Mesodermal cell (in vitro differentiated cells): ENCODE data around the gene TEX54.
A peak's percentile ranks its signal among the peaks of the same experiment; 100 is the strongest.
"Not testable (repeated sequence)": the region's sequence is repeated elsewhere in the genome, so short reads cannot be mapped to it uniquely, and the experiment has no call there.

Experiments
- H3K27ac ChIP-seq: 2 replicates; pipeline ENCODE4 v1.7.0; 2013; ENCODE audit warnings: mild to moderate bottlenecking, low read depth, low read length, moderate library complexity; ENCODE audit not compliant: severe bottlenecking
- H3K36me3 ChIP-seq: 2 replicates; pipeline ENCODE4 v1.7.1; 2013; ENCODE audit warnings: mild to moderate bottlenecking, low read length, moderate library complexity; ENCODE audit not compliant: control insufficient read depth, insufficient read depth
- H3K4me1 ChIP-seq: one replicate; pipeline ENCODE4 v1.7.1; 2013; ENCODE audit warnings: mild to moderate bottlenecking, low read length; ENCODE audit not compliant: insufficient read depth, control insufficient read depth, poor library complexity, severe bottlenecking
- H3K4me3 ChIP-seq: 2 replicates; pipeline ENCODE4 v1.7.0; 2013; ENCODE audit warnings: low read length, control low read depth, mild to moderate bottlenecking; ENCODE audit not compliant: insufficient read depth, poor library complexity, severe bottlenecking; ENCODE audit errors: extremely low read depth
- H3K9me3 ChIP-seq: 2 replicates; pipeline ENCODE4 v1.7.1; 2013; ENCODE audit warnings: mild to moderate bottlenecking, low read length, moderate library complexity; ENCODE audit not compliant: control insufficient read depth
- WGBS, 2 experiments: methylation state at CpG; one replicate each; pipeline ENCODE4 v1.1.5; 2013; ENCODE audit warnings: missing lambda C conversion rate in 2 of 2; ENCODE audit not compliant: insufficient coverage in 2 of 2; 5-methylcytosine and 5-hydroxymethylcytosine counted together

Gene TEX54

DNA sequence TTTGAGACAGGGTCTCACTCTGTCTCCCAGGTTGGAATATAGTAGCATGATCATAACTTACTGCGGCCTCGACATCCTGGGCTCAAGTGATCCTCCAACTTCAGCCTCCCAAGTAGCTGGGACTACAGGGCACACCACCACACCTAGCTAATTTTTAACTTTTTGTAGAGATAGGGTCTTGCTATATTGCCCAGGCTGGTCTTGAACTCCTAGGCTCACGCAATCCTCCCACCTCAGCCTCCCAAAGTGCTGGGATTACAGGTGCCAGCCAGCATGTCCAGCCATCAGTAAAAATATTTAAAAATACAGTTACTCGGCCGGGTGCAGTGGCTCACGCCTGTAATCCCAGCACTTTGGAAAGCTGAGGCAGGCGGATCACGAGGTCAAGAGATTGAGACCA, 4.5 kb downstream of the TEX54 start:
- H3K4me3 ChIP-seq, H3K9me3 ChIP-seq, H3K4me1 ChIP-seq, H3K27ac ChIP-seq: not testable (repeated sequence)
- WGBS, 2 experiments, result 93 to 98% methylated on average over 6 to 7 of the region's 8 CpGs
- H3K36me3 ChIP-seq, result peaks cover 69% of the 10 kb centered on the region

DNA sequence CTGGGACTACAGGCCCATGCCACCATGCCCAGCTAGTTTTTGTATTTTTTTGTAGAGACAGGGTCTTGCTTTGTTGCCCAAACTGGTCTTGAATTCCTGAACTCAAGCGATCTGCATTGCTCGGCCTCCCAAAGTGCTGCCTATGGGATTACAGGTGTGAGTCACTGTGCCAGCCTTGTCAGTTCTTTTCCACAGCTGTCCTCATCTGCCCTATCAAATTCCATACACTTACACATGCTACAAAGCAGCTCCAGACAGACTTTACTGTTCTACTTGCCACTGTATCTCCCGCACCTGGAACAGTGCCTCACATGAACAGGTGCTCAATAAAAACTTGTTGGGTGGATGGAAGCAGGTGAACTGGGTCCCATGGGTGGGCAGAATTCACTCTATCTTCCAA, 9.0 kb downstream of the TEX54 start:
- H3K9me3 ChIP-seq, result no peaks in the 10 kb centered on the region
- H3K36me3 ChIP-seq, result peaks cover 87% of the 10 kb centered on the region
- H3K4me1 ChIP-seq, result no peaks in the 10 kb centered on the region
- no peak overlapping the region for H3K27ac ChIP-seq
- WGBS, 2 experiments, result 89 to 95% methylated on average over 2 of the region's 3 CpGs
- H3K4me3 ChIP-seq, result no peak overlapping the region

DNA sequence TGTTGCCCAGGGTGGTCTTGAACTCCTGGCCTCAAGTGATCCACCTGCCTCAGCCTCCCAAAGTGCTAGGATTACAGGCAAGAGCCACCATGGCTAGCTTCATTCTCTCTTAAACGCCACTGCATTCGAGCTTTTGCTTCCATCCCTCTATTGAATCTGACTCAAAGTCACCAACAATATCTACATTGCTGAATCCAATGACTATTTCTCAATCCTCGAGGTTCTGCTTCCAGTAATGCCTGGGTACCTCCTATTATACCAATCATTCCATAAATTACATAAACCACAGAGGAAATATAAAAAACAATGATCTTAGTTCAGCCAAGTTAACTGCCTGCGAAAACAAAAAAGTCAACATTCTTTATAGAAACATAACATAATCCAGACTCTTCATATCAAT, 15.5 kb downstream of the TEX54 start:
- H3K4me1 ChIP-seq, result no peaks in the 10 kb centered on the region
- H3K27ac ChIP-seq, result no peak overlapping the region
- 91 to 94% methylated on average over 4 of the region's 4 CpGs for WGBS, 2 experiments
- H3K36me3 ChIP-seq, result peaks cover 81% of the 10 kb centered on the region
- H3K4me3 ChIP-seq, result no peak overlapping the region
- H3K9me3 ChIP-seq, result no peaks in the 10 kb centered on the region

DNA sequence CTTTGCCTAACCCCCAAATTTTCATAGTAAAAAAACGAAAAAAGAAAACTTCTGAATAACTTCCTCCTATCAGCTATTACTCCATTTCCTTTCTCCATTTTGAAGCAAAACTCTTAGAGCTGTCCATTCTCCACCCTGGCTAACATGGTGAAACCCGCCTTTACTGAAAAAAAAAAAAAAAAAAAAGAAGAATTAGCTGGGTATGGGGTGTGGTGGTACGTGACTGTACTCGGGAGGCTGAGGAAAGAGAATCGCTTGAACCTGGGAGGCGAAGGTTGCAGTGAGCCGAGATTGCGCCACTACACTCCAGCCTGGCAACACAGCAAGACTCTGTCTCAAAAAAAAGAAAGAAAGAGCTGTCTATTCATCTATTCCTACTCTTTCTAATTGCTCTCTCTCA, 16.1 kb downstream of the TEX54 start:
- Histone ChIP-seq H3K4me1 (no peaks in the 10 kb centered on the region), H3K9me3 (no peaks in the 10 kb centered on the region), H3K4me3 (no peak overlapping the region), H3K36me3 (peaks cover 75% of the 10 kb centered on the region), H3K27ac (no peak overlapping the region)
- 78 to 91% methylated on average over 1 to 4 of the region's 8 CpGs for WGBS, 2 experiments

DNA sequence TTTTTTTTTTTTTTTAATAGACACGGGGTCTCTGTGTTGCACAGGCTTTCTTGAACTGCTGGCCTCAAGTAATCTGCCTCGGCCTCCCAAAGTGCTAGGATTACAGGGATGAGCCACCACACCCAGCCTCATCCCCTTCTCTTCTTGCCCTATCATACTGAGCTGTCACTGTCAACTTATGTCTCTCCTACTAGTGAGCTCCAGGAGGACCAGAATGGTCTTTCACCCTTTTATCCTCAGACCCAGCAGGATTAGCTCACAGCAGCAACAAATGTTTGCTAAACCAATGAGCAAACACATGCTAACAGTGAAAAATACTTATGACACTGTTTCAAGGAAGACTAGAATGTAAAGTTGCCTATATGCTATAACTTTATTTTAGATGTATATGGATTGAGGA, 21.0 kb downstream of the TEX54 start:
- 100% methylated on average over 2 of the region's 2 CpGs for WGBS, 2 experiments
- H3K9me3 ChIP-seq, result no peaks in the 10 kb centered on the region

DNA sequence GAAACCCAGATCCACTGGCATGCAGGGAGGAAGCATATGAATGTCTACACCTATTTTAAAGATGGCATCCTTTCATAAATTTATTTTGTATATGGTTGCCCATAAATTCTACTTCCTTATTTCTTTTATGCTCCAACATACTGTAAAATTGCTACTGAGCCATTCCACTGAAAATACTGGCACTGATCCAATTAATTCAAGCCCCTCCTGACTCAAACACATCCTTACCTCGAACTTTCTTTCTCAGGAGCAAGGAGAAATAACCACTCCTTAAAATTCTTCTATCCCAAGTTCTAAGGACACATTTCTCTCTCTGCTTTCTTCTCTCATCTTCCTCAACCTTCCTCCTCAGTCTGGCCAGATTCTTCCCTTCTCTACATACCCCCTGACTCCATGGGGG, 21.9 kb downstream of the TEX54 start:
- Histone ChIP-seq H3K36me3 (peaks cover 42% of the 10 kb centered on the region), H3K9me3 (no peaks in the 10 kb centered on the region), H3K4me1 (peaks cover 14% of the 10 kb centered on the region), H3K4me3 (no peak overlapping the region), H3K27ac (no peak overlapping the region)
- 82 to 100% methylated on average over 1 of the region's 1 CpG for WGBS, 2 experiments

More for the DNA sequence above, 21.0 kb downstream of the TEX54 start:
- Histone ChIP-seq H3K4me3 (no peak overlapping the region), H3K4me1 (peaks cover 8% of the 10 kb centered on the region), H3K36me3 (peaks cover 51% of the 10 kb centered on the region), H3K27ac (no peak overlapping the region)

DNA sequence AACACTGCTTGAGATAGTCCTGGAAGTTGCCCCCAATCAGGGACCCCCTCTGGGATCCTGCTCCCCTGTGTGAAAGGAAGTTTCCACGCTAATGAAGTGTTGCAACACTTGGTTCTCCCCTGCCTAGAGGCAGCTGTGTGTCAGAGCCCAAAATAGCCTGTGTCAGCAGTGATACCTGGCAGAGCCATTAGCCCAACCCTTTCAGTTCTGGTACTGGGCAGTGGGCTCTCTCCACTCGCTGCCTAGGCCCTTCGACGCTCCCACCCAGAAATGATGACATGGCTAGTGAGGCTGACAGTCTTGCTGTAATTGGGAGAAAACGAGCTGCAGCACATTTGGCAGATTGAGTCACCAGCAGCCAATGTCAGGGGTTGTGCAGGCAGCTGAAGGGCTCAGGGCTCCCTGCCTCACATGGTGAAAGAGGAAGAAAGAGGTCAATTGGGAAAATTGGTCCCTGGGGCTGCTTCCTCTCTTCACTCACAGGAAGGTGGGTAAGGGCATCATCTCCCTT, 26.0 kb downstream of the TEX54 start:
- Histone ChIP-seq H3K36me3 (peaks cover 36% of the 10 kb centered on the region), H3K4me3 (no peak overlapping the region), H3K4me1 (peaks cover 19% of the 10 kb centered on the region), H3K9me3 (no peaks in the 10 kb centered on the region), H3K27ac (peak overlapping the region; percentile 81)
- WGBS, 2 experiments, result 75 to 84% methylated on average over 5 of the region's 5 CpGs

DNA sequence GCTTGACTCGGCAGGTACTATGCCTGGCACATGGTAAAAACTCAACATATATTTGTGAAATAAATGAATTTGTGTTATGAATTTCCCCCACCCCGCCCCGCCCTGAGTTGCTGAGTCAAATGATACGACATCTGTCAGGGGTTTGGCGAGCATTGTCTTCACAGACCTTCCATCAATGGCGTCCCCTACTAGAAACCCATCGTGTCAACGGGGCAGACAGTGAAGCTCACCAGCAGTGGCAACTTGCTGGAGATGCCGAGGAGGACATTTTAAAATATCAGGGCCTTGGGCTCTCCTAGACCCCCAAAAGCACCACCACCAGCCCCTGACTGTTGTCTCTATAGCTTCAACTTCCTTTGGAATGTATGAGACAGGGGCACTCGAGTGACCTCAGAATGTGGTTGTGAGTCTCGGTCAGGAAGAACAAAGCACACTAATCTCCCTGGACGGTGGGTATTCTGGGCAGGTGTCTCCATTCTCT, 26.6 kb downstream of the TEX54 start:
- Histone ChIP-seq H3K4me1 (peaks cover 19% of the 10 kb centered on the region), H3K4me3 (peak overlapping the region; percentile 95), H3K27ac (peak overlapping the region; percentile 81), H3K36me3 (peaks cover 43% of the 10 kb centered on the region), H3K9me3 (no peaks in the 10 kb centered on the region)
- 35 to 37% methylated on average over 4 of the region's 12 CpGs for WGBS, 2 experiments

DNA sequence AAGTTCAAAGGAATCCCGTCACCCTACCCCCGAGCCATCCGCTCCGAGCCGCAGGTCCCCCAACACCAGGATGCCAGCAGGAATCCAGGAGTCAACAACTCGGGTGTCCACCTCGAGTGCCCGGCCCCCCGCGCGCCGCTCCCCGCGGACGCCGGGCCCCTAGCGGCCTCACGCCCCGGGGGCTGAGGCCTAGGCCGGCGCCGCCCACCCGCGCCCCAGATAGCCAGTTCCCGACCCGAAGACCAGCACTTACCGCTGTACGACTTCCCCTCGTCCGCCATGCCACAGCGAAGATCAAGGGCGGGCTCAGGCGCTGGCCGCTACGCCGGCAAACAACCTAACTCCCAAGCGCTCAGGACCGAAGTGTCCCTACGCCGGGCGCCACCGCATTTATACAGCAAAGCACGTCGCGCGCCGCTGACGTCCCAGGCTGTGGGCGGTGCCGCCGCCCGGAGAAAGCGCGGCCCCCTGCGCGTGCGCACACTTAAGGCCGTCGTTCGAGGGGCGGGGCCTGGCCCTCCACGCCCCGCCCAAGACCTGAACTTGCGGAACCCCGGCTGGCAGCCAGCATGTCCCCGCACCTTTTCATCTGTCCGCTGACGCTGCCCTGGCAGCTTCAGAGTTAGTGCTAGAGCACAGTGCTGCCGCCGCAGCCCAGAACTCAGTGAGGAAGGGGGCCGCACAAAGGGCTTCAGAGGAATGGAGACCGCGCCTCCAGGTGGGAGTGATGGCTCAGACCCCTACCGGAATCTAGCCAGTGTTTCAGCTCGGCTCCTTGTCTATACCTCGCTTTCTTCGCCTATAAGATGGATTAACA, 27.4 kb downstream of the TEX54 start, which contains the start of gene NXF1:
NXF1 (minus strand) TSS at position 365 of the 817 bp plus-strand sequence; CDS start at position 281, 84 bp downstream.
- peaks cover 19% of the 10 kb centered on the region for H3K4me1 ChIP-seq
- H3K36me3 ChIP-seq, result peaks cover 48% of the 10 kb centered on the region
- peak within 1 kb of the TSS; percentile 95 for H3K4me3 ChIP-seq
- H3K9me3 ChIP-seq, result no peaks in the 10 kb centered on the region
- WGBS, 2 experiments, result 0% methylated on average over 56 to 66 of the region's 77 CpGs
- peak within 1 kb of the TSS; percentile 89 for H3K27ac ChIP-seq

DNA sequence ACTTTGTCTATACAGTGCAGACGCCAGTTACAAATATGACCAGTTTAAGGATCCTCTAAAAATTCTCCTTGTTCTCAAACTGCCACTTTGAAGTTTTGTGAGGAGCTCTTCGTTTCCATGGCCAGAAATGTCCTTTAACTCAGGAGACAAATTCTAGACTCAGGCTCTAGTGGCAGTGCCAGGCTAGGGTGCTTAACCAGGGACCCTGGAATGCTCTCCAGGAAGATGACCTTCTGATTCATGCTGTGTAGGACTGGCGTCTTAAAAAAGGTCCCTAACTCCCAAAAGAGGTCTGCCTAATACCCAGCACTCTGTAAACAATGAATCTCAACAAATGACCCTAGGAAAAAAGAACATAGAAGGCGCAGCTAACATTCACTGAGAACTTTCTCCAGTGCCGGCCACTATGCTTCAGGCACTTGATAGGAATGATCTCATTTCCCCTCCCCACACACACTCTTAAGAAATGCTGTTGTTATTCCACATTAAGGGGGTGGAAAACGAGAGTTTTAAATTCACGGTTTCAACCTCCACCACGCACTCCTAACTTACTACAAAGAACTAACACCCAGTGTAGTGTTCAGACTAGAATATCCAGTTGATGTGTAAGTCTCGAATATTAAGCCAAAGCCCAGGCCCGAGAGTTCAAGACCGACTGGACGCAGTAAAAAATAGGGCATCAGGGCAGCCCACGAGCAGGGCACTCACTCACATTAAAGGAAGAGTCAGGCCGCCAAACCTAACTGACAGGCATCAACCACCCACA, 28.1 kb downstream of the TEX54 start:
- peaks cover 53% of the 10 kb centered on the region for H3K36me3 ChIP-seq
- H3K4me3 ChIP-seq, result peak overlapping the region; percentile 95
- 15 to 17% methylated on average over 9 to 10 of the region's 14 CpGs for WGBS, 2 experiments
- H3K9me3 ChIP-seq, result no peaks in the 10 kb centered on the region
- H3K27ac ChIP-seq, result peak overlapping the region; percentile 89
- peaks cover 19% of the 10 kb centered on the region for H3K4me1 ChIP-seq
